Mammary microvascular endothelial cell (primary cell): ENCODE measurements around the gene LBR. TPM values are rescaled to one million over a fixed set of nuclear protein-coding genes. Genes with fewer than 3 reads are reported as not detected.

ENCODE experiments used
- total RNA-seq: library from RNA; depleted of rRNA; stranded (reverse); fragments of >200 nt; gene quantifications from 2 replicates; pipeline ENCODE4 v1.2.3, GENCODE V29; 2015

The LBR gene
- total RNA-seq: 60.5 and 64.5 TPM in 2 replicates

DNA sequence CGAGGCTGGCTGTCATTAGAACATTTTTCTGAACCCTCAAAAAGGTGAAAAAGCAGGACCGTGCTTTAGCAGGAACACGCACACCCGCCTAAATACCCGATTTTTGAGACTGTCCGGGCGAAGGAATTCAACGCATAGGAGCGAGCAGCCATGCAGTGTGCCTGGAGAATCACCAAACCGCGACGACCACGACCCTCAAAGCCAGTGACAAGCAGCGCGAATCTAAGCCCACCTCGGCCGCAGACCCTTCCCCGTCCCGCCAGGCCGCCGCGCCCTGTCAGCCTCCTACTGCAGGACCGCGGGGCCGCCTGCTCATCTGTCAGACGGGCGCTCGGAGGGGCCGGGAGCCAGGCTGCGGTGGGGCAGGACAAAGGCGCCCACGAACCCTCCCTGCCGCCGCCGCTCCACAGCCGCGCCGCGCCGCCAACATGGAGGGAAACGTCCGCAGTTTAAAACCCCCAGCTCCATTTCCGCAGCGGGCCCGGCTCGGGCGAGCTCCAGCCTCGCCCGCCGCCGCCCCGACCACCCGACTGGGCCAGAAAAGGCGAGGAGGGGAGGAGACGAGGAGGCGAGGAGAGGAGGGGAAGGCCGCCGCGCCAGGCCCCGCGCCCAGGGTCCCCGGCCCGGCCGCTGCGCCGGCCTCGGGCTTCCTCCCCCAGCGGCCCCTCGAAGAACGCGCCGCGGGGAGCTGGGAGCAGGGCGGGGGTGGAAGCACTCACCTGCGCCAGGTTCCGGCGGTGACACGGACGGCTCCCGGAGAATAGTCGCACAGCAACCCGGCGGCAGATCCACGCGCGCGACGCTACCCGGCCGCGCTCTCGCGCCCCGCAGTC, at the start of gene LBR:
LBR (minus strand) TSS at position 804 of the 833 bp plus-strand sequence. CDS start 3,963 bp downstream, outside the sequence.

Other genes with a start within 250 kb of the LBR start
- 45.1 and 47.0 TPM in 2 replicates for gene ENAH, start 225.1 kb upstream of the LBR start, total RNA-seq